Stimulated activated CD8-positive, alpha-beta memory T cell treated with anti-CD3 and anti-CD28 coated beads, Interleukin-12 subunit alpha, Interleukin-12 subunit beta, amount 100 ng/mL, for 24 hours (primary cell): Measurements from ENCODE around the gene BCOR.

Experiments used
- DNase-seq: peaks from one replicate; pipeline ENCODE4 v3.0.0-alpha.2; 2020; ENCODE audit errors: extremely low read depth

The BCOR gene

GRCh38 chrX:40063555-40063954, 34.2 kb downstream of the BCOR start:
- no peak for DNase-seq

DNA sequence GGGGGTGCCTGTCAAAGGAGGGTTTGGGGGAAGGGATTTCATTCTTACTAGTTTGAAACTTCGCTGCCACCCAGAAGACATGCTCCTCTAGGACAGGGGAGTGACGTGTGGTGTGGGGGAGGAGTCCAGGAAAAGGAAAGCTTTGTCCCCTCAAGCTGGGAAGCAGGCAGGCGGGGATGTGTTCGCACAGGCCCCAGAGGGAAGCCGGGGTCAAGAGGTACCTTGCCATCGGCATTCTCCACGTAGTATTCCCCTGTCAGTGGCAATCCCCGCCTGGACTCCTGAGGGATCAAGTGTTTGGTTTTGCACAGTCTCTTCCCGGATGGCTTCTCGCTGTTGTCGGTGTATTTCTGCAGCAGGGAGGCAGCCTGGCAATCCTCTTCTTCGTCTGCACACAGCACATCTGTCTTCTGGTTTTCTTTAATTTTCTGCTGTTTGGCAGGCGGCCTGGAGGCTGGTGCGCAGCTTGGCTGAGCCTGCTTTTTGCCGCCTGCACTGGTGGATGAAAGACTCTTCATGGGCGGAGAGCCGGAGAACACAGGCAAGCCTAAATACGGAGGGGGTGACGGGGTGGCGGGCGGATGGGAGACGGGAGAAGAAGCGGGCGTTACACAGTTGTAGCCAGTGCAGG, 35.1 kb downstream of the BCOR start:
- no peak for DNase-seq

- no peak for DNase-seq
Observed at GRCh38 chrX:40061871-40062524, 35.8 kb downstream of the BCOR start.

GRCh38 chrX:40061005-40061404, 36.8 kb downstream of the BCOR start:
- DNase-seq = no peak

DNA sequence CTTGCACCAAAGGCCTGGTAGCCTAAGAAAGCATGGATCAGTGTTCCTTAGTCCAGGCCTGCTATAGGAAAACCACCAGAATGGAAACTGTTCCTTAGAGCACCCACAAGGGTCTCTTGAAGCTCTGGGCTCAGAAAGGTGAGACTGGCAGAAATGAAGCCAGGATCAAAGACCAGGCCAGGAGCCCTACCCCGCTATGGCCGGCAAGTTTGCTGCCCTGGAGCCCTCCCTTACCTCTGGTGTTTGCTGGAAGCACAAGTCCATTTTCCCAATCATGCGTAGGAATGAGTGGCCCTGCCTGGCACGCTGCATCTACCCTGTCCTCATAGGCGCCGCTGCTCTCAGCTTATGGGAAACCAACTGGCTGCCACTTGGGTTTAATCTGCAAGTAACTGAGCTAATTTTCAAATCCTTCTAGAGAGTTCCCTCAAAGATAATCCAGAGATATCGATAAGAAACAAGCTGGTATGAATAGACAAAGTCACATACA, 37.4 kb downstream of the BCOR start:
- DNase-seq = no peak

- DNase-seq = no peak
Observed at GRCh38 chrX:40058719-40059118, 39.0 kb downstream of the BCOR start.

DNA sequence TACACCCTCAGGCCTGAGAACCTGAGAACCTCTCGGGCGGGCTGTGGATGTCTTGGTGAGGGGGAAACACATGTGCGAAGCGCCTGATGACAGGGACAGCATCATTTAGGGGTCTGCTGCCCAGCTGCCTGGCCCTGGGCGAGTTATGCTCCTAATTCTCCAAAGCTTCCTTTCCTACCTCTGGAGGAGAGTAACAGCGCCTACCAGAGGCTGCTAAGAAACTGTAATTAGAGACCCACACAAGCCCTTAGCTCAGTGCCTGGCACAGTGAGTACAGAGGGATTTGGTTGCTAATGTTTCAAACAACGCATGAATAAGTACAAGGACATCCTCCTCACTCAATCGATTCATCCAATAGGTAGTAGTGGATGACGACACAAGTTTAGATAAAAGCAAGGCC, 40.4 kb downstream of the BCOR start:
- DNase-seq = no peak

GRCh38 chrX:40056420-40056819, 41.3 kb downstream of the BCOR start:
- no peak for DNase-seq

- no peak for DNase-seq
Observed at GRCh38 chrX:40055495-40055894, 42.3 kb downstream of the BCOR start.

DNA sequence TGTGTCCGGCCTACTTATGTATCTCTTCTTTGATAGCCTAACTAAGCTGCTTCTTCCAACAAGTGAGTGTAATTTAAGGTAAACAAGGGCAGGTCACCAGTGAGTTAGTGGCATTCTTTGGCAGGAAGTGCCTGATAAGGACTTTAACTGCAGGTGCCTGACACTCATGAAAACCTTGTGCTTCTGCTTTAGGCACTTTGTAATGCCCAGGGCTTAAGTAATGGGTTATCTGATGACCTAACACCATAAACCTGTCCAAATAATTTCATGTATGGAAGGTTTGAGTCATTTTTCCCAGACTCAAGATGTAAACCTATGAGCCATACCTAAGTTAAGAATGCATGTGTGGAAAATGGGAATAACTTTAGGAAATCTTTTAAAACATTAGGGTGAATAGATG, 43.0 kb downstream of the BCOR start:
- no peak for DNase-seq

DNA sequence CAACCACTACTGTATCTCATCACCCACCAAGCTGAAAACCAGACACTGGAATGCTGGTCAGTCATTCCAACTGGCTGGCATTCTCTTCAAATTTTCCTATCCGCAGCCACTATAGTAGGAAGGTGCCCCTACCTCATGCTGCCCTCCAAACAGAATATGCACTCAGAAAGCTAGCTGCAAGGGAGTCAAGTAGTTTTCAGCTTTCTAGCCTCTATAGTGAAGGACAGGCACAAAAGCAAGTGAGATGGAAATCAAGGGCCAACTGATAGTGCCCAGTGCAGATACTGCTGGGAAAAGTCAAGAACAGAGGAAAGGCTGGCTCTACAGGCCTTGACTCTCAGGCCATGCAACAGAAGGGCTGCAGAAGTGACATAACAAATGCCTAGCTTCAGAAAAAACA, 47.2 kb downstream of the BCOR start:
- no peak for DNase-seq

DNA sequence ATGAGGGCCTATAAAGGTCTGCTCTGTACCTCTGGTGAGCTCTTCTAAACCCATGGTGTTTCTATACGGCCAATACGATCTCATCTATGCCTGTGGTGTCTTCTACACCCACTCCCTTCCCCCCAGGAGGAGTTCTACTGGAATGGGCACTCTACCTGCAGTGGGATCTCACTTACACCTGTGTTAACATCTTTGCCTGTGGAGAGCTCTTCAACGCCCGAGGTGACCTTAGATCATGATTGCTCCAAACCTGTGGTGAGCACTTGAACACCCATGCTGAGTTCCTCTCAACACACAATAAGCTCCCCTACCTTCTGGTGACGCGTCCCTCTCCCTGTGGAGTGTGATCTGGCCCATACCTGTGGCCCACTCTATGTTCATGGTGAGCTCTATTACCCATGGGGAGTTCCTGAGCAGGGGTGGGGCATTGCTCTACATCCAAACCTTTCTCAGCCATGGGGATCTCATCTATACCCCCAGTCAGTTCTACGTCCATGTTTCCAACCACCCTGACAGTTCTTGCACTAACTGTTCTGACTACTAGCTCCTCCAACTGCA, 48.6 kb downstream of the BCOR start:
- DNase-seq = no peak

GRCh38 chrX:40047485-40047884, 50.3 kb downstream of the BCOR start:
- no peak for DNase-seq

- DNase-seq = no peak
Observed at GRCh38 chrX:40043895-40044294, 53.9 kb downstream of the BCOR start.

GRCh38 chrX:40041915-40042314, 55.8 kb downstream of the BCOR start:
- no peak for DNase-seq

- no peak for DNase-seq
Observed at GRCh38 chrX:40040686-40041461, 56.9 kb downstream of the BCOR start.

DNA sequence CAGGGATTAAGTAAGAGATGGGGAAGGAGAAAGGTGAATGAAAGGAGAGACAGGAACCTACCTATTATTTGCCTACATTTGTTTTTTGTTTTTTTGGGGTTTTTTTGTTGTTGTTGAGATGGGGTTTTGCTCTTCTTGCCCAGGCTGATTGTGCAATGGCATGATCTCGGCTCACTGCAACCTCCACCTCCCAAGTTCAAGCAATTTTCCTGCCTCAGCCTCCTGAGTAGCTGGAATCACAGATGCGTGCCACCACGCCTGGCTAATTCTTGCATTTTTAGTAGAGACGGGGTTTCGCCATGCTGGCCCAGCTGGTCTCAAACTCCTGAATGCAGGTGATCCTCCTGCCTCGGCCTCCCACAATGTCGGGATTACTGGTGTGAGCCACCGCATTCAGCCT, 57.9 kb downstream of the BCOR start:
- DNase-seq = no peak

GRCh38 chrX:40037367-40037766, 60.4 kb downstream of the BCOR start:
- no peak for DNase-seq

GRCh38 chrX:40035726-40036125, 62.0 kb downstream of the BCOR start:
- no peak for DNase-seq

- no peak for DNase-seq
Observed at GRCh38 chrX:40031911-40032310, 65.8 kb downstream of the BCOR start.

DNA sequence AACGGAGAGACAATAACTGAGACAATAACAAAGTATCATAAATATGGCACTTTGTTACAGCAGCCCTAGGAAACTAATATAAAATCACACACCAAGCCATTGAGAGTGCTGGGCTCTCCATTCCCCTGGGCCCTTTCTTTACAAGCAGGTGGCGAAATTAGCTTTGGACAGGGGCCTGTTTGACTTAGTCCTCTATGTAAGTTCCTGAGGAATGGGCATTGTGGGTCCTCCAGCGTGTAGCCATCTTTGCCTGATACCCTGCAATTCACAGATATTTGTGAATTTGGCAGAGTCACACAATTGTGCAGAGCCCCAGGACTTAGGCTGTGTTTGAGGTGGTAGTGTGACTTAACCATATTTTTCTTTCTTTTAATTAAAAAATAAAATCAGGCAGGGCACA, 67.6 kb downstream of the BCOR start:
- DNase-seq = no peak

DNA sequence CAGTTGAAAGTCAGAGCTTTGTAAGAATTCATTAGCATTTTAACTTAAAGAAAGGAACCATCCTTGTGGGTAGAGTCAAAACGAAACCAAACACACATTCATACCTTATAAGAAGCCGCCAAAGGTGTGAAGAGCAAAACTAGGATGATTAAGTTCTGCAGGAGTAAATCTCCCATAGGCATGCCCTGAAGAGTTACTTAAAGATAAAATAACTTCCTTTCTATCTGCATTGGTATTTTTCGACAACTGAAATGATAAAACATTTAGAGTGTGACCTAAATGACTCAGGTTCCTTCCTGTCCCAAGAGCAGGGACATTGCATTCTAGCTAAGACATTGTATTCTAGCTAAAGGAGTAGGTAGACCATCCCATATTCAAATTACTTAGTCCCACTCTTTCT, 75.3 kb downstream of the BCOR start:
- no peak for DNase-seq

GRCh38 chrX:40021647-40022046, 76.1 kb downstream of the BCOR start:
- DNase-seq = no peak
